22Rv1 (cell line): ENCODE data around the gene SIT1.

ENCODE experiments used
- CTCF ChIP-seq: fragments of 450-650 bp; IDR thresholded peaks from 2 replicates; pipeline ENCODE4 v1.5.1; 2017; ENCODE audit warnings: mild to moderate bottlenecking
- ZFX ChIP-seq: fragments of 450-650 bp; IDR thresholded peaks from 2 replicates; pipeline ENCODE4 v1.6.1; 2017; ENCODE audit warnings: antibody characterized with exemption, borderline replicate concordance

GRCh38 chr9:35653611-35654010, 2.9 kb upstream of the SIT1 start:
- TF ChIP-seq CTCF (no peak), ZFX (no peak)
